ENCODE results near the gene PTHLH. TPM values are rescaled to one million over a fixed set of nuclear protein-coding genes. Genes with fewer than 3 reads are reported as not detected.
A peak's percentile ranks its signal among the peaks of the same experiment; 100 is the strongest.

The PTHLH gene
- total RNA-seq, 1 experiment from 2014 or later, result not detected

- Mint-ChIP-seq H3K4me1 (ENCODE audit: low read depth, unreplicated experiment) (peaks cover 32% of the 10 kb centered on the region), H3K4me3 (ENCODE audit: unreplicated experiment) (peak overlapping the region; percentile 78), H3K9me3 (ENCODE audit: unreplicated experiment) (no peaks in the 10 kb centered on the region), H3K36me3 (ENCODE audit: insufficient read depth, unreplicated experiment) (no peaks in the 10 kb centered on the region), H3K27ac (ENCODE audit: unreplicated experiment) (no peak overlapping the region), H3K27me3 (ENCODE audit: insufficient read depth, unreplicated experiment) (peaks cover 31% of the 10 kb centered on the region)
- POLR2A ChIA-PET, result interaction anchor here (1.3 kb wide), 1 partner anchor 190 kb away, joined by 3 read pairs; no protein-coding TSS in a partner anchor
- intact Hi-C loops (cut with micrococcal nuclease; ENCODE audit: unreplicated experiment), result loop anchor here (1.0 kb wide), 1 partner anchor 202 kb away; no protein-coding TSS in a partner anchor
- Histone ChIP-seq H3K36me3 (ENCODE audit: control insufficient read depth, insufficient read depth, low read length) (no peaks in the 10 kb centered on the region), H3K4me3 (ENCODE audit: low read depth, low read length) (peak overlapping the region; percentile 51), H3K4me1 (peaks cover 31% of the 10 kb centered on the region), H3K9me3 (no peaks in the 10 kb centered on the region), H3K27me3 (replicated peaks; ENCODE audit: control insufficient read depth, insufficient read depth, low read length) (peaks cover 3% of the 10 kb centered on the region; the same call in 1 of the 2 replicates)
- peak; percentile 82 to 86 for DNase-seq
- no TSS peak for BruUV-seq (replicated peaks)
- peak in 1 of 2 experiments; percentile 50 for TF ChIP-seq CTCF (IDR thresholded peaks at IDR 0.05; ENCODE audit: insufficient read depth in 1 of 2, low read depth in 1 of 2, low read length in 1 of 2, severe bottlenecking in 1 of 2, unreplicated experiment in 1 of 2)
- CTCF ChIA-PET, result interaction anchor here (0.6 to 1.8 kb wide), 4 partner anchors 29 to 903 kb away, joined by 3 to 5 read pairs (median 4); no protein-coding TSS in a partner anchor
These were observed 2.7 kb downstream of the PTHLH start for GRCh38 chr12:27969624-27970400.

- no peak for TF ChIP-seq CTCF (IDR thresholded peaks at IDR 0.05; ENCODE audit: insufficient read depth in 1 of 2, low read depth in 1 of 2, low read length in 1 of 2, severe bottlenecking in 1 of 2, unreplicated experiment in 1 of 2)
- Mint-ChIP-seq H3K27me3 (ENCODE audit: insufficient read depth, unreplicated experiment) (peaks cover 31% of the 10 kb centered on the region), H3K4me1 (ENCODE audit: low read depth, unreplicated experiment) (peaks cover 32% of the 10 kb centered on the region), H3K36me3 (ENCODE audit: insufficient read depth, unreplicated experiment) (no peaks in the 10 kb centered on the region), H3K4me3 (ENCODE audit: unreplicated experiment) (peak overlapping the region; percentile 78), H3K27ac (ENCODE audit: unreplicated experiment) (no peak overlapping the region), H3K9me3 (ENCODE audit: unreplicated experiment) (no peaks in the 10 kb centered on the region)
- ChIA-PET POLR2A (interaction anchor here (1.3 kb wide), 1 partner anchor 190 kb away, joined by 3 read pairs; no protein-coding TSS in a partner anchor), CTCF (interaction anchor here (1.2 to 1.8 kb wide), 2 partner anchors 28 to 904 kb away, joined by 3 to 5 read pairs; no protein-coding TSS in a partner anchor)
- Histone ChIP-seq H3K9me3 (no peaks in the 10 kb centered on the region), H3K27me3 (replicated peaks; ENCODE audit: control insufficient read depth, insufficient read depth, low read length) (0 out of 2 replicates have a peak, but pooled peaks cover under 1% of the 10 kb centered on the region), H3K4me3 (ENCODE audit: low read depth, low read length) (peak overlapping the region; percentile 51), H3K4me1 (peaks cover 31% of the 10 kb centered on the region), H3K36me3 (ENCODE audit: control insufficient read depth, insufficient read depth, low read length) (no peaks in the 10 kb centered on the region)
- no TSS peak for BruUV-seq (replicated peaks)
- DNase-seq, result peak in 1 of 2 experiments; percentile 35
- intact Hi-C loops (cut with micrococcal nuclease; ENCODE audit: unreplicated experiment), result loop anchor here (1.0 kb wide), 1 partner anchor 203 kb away; no protein-coding TSS in a partner anchor
These were observed 3.4 kb downstream of the PTHLH start for GRCh38 chr12:27968972-27969623.

GRCh38 chr12:27967551-27968054, 4.9 kb downstream of the PTHLH start:
- no peak overlapping the region for H3K4me3 ChIP-seq (ENCODE audit: low read depth, low read length)
- no peaks in the 10 kb centered on the region for H3K36me3 ChIP-seq (ENCODE audit: control insufficient read depth, insufficient read depth, low read length)
- no peak for TF ChIP-seq CTCF (IDR thresholded peaks at IDR 0.05; ENCODE audit: insufficient read depth in 1 of 2, low read depth in 1 of 2, low read length in 1 of 2, severe bottlenecking in 1 of 2, unreplicated experiment in 1 of 2)
- ChIA-PET POLR2A (no interaction called here), CTCF (no interaction called here)
- no TSS peak for BruUV-seq (replicated peaks)
- Mint-ChIP-seq H3K36me3 (ENCODE audit: insufficient read depth, unreplicated experiment) (no peaks in the 10 kb centered on the region), H3K4me3 (ENCODE audit: unreplicated experiment) (no peak overlapping the region), H3K27ac (ENCODE audit: unreplicated experiment) (no peak overlapping the region), H3K27me3 (ENCODE audit: insufficient read depth, unreplicated experiment) (peaks cover 20% of the 10 kb centered on the region), H3K4me1 (ENCODE audit: low read depth, unreplicated experiment) (peaks cover 21% of the 10 kb centered on the region), H3K9me3 (ENCODE audit: unreplicated experiment) (no peaks in the 10 kb centered on the region)
- no peaks in the 10 kb centered on the region for H3K27me3 ChIP-seq (replicated peaks; ENCODE audit: control insufficient read depth, insufficient read depth, low read length)
- DNase-seq, result no peak
- no peaks in the 10 kb centered on the region for H3K9me3 ChIP-seq
- H3K4me1 ChIP-seq, result peaks cover 31% of the 10 kb centered on the region
- intact Hi-C loops (cut with micrococcal nuclease; ENCODE audit: unreplicated experiment), result no loop called here
